GM12875 (cell line): Measurements from ENCODE around the gene FBXO9.

Experiments
- H3K4me3 ChIP-seq: one replicate; pipeline ENCODE4 v1.5.1; 2011; ENCODE audit warnings: low read depth, low read length, control low read depth
- CTCF ChIP-seq: IDR thresholded peaks from 2 replicates; pipeline ENCODE4 v1.5.1; 2011; ENCODE audit warnings: low read depth, mild to moderate bottlenecking, control low read depth, inconsistent platforms, low read length, moderate library complexity, borderline replicate concordance; ENCODE audit not compliant: insufficient read depth

FBXO9 gene

DNA sequence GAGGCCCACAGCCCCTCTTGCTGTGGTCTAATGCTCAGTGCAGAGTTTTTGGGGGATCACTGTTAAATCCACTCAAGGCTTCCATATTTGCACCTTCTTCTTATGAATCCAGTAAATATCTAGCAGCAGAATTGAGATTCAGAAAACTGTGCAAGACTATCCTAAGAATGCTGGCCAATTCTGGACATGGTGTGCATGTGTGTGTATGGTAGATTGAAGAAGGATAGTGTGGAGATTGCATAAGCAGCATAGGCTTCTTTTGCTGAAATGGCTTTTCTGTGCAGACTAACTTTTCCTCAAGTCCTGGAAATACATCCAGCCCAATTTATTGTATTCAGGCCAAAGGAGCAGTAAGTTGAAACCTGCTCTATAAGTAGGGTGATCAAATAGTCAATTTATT lies 39.7 kb downstream of the FBXO9 start:
- H3K4me3 ChIP-seq, result no peak overlapping the region
- no peak for TF ChIP-seq CTCF

DNA sequence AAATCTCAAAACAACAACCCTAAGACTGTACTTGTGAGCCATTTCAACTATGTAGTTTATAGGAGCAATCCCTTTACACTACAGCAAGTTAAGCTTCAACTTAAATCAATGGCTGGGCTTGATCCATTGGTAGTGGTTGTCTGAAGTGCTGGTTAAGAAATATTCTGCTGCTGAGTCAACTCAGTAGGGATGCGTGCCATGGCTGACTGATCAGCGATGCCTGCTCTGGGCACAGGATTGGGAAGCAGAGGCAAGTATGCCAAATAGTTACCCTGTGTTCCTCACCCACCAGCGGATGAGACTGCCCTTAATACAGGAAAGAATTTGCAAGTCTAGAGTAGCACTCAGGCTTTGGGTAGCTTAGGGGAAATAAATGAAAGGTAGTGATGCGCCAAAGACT lies 41.9 kb downstream of the FBXO9 start:
- TF ChIP-seq CTCF, result no peak
- H3K4me3 ChIP-seq, result no peak overlapping the region

GRCh38 chr6:53109612-53110011 lies 44.4 kb downstream of the FBXO9 start:
- TF ChIP-seq CTCF, result no peak
- H3K4me3 ChIP-seq, result no peak overlapping the region

DNA sequence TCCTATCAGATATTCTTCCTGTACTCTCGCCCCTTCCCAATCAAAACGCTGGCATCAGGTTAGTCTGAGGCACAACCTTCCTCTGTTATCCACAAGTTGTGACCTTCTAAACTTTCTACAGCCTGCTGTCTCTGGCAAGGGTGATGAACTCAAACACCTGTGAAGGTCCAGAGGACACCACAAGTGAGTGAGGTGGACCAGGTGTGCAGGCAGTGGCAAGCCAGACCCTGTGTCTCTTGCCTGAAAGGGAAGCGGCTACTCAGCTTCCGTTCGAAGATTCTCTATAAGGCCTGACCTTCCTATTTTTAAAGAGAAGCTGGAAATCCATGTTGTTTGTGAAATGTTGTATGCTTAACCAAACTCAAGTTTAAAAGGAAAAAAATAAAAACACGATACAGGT lies 46.7 kb downstream of the FBXO9 start:
- H3K4me3 ChIP-seq, result no peak overlapping the region
- no peak for TF ChIP-seq CTCF

DNA sequence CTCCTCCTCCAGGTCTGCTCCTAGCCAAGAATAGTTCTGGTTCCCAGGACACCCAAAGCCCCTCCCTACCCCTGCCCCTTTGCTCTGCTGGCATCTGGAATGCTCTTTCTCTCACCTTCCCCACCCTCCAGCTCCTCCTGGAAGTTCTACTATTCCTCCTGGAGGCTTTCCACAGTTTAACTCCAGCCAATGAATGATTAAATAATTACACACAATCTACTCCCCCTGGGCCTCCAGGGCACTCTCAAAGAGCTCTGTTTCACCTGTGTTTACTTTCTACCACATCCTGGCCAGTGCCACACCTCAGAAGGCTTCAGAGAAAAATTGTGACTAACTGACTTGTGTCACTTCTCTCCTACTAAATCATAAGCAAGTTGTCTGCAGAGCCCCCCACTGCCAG lies 47.2 kb downstream of the FBXO9 start:
- H3K4me3 ChIP-seq, result no peak overlapping the region
- no peak for TF ChIP-seq CTCF

DNA sequence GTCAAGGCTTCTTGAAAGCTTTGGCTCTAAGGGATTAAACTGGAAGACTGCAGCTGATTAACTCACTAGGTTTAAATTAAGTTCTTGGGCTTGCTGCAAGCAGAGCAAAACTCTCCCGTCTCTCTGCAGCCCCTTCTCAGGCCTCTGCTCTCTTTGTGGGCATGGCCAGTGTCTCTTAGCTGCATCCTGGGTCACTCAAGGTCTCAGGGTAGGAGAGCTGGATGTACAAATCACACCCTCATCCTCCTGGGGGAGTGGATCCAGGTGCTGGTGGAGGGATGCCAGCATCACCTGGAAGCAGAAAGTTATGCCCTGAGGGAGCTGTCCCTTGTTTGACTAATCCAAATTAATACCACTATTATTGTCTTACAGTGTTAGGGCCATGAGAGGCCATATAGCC lies 47.7 kb downstream of the FBXO9 start:
- no peak for TF ChIP-seq CTCF
- H3K4me3 ChIP-seq, result no peak overlapping the region

- no peak overlapping the region for H3K4me3 ChIP-seq
- TF ChIP-seq CTCF, result no peak
Measured at GRCh38 chr6:53113742-53114141, 48.5 kb downstream of the FBXO9 start.
